Tibial nerve (tissue), 4 donors: Measurements from ENCODE around the gene MLPH. TPM values are rescaled to one million over a fixed set of nuclear protein-coding genes. Genes with fewer than 3 reads are reported as not detected.

Source experiments
- DNase-seq, 2 donors: peaks; one replicate each; pipeline ENCODE4 v3.0.0-alpha.2; 2019; ENCODE audit warnings: low spot score in 2 of 2
- H3K27ac ChIP-seq, 4 donors: fragments of 200-600 bp; sonication (generic) in 3 of 4; one replicate each; pipeline ENCODE4 v1.5.1; 2017 to 2019; ENCODE audit warnings: mild to moderate bottlenecking in 1 of 4
- H3K27me3 ChIP-seq, 2 donors: fragments of 200-600 bp; sonication (generic) in 1 of 2; one replicate each; pipeline versions ENCODE4 v1.5.1 to v1.6.0; 2017 to 2019
- H3K36me3 ChIP-seq, 3 donors: fragments of 200-600 bp; sonication (generic); one replicate each; pipeline ENCODE4 v1.5.1; 2018 to 2019
- H3K4me1 ChIP-seq, 4 donors: fragments of 200-600 bp; sonication (generic) in 3 of 4; one replicate each; pipeline ENCODE4 v1.5.1; 2017 to 2019
- H3K4me3 ChIP-seq, 4 donors: fragments of 200-600 bp; sonication (generic) in 3 of 4; one replicate each; pipeline ENCODE4 v1.5.1; 2017 to 2019; ENCODE audit warnings: mild to moderate bottlenecking in 1 of 4, moderate library complexity in 1 of 4
- H3K9me3 ChIP-seq, 4 donors: fragments of 200-600 bp; sonication (generic) in 3 of 4; one replicate each; pipeline ENCODE4 v1.5.1; 2017 to 2019
- EP300 ChIP-seq, 2 donors: sonication (generic); formaldehyde crosslinking; IDR thresholded peaks; one replicate each; pipeline ENCODE4 v1.6.1; 2017; ENCODE audit warnings: antibody characterized with exemption in 2 of 2, mild to moderate bottlenecking in 1 of 2
- POLR2A ChIP-seq, 2 donors: fragments of 450-650 bp; IDR thresholded peaks; one replicate each; pipeline ENCODE4 v1.6.1; 2017; ENCODE audit warnings: antibody characterized with exemption in 2 of 2, mild to moderate bottlenecking in 2 of 2, moderate library complexity in 2 of 2
- WGBS, 2 donors: methylation state at CpG; one replicate each; pipeline ENCODE4 v1.1.5; 2018; 5-methylcytosine and 5-hydroxymethylcytosine counted together
- total RNA-seq, 4 donors: library from RNA; depleted of rRNA; stranded (reverse); fragments of >200 nt; gene quantifications; one replicate each; pipeline ENCODE4 v1.1.0, GENCODE V29; 2016
- TF ChIP-seq, protein P1 (sequence below), 5 experiments: fragments of 200-600 bp in 3 of 5; fragments of 450-650 bp in 2 of 5; sonication (generic) in 3 of 5; IDR thresholded peaks; one replicate each; pipeline ENCODE4 v1.5.1; 2016 to 2019; ENCODE audit warnings: antibody characterized with exemption in 5 of 5, mild to moderate bottlenecking in 3 of 5, moderate library complexity in 2 of 5

Gene MLPH
- total RNA-seq, 4 donors from 2014 or later = 41.4 to 108 (median 62.1) TPM

DNA sequence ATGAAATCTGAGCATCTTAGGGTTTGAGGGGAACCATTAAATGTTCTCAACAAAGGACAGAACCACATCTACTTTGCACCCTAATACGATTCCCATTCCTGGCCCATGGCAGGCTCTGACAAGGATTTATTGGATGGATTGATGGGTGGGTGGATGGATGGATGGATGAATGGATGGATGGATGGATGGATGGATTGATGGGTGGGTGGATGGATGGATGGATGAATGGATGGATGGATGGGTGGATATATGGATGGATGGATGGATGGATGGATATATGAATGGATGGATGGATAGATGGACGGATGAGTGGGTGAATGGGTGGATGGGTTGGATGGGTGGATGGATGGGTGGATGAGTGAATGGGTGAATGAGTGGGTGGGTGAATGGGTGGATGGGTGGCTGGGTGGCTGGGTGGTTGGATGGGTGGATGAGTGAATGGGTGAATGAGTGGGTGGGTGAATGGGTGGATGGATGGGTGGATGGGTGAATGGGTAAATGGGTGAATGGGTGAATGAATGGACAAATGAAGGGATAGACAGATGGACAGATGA is 29.6 kb upstream of the MLPH start:
- Histone ChIP-seq H3K4me1 (peaks cover 0 to 19% (median 0%) of the 10 kb centered on the region in 4 donors), H3K27me3 (no peaks in the 10 kb centered on the region), H3K9me3 (no peaks in the 10 kb centered on the region), H3K27ac (no peak overlapping the region), H3K4me3 (no peak overlapping the region), H3K36me3 (no peaks in the 10 kb centered on the region)
- TF ChIP-seq EP300 (IDR thresholded peaks at IDR 0.05) (no peak), POLR2A (IDR thresholded peaks at IDR 0.05) (no peak)
- TF ChIP-seq, protein P1, sequence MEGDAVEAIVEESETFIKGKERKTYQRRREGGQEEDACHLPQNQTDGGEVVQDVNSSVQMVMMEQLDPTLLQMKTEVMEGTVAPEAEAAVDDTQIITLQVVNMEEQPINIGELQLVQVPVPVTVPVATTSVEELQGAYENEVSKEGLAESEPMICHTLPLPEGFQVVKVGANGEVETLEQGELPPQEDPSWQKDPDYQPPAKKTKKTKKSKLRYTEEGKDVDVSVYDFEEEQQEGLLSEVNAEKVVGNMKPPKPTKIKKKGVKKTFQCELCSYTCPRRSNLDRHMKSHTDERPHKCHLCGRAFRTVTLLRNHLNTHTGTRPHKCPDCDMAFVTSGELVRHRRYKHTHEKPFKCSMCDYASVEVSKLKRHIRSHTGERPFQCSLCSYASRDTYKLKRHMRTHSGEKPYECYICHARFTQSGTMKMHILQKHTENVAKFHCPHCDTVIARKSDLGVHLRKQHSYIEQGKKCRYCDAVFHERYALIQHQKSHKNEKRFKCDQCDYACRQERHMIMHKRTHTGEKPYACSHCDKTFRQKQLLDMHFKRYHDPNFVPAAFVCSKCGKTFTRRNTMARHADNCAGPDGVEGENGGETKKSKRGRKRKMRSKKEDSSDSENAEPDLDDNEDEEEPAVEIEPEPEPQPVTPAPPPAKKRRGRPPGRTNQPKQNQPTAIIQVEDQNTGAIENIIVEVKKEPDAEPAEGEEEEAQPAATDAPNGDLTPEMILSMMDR (IDR thresholded peaks at IDR 0.05) = no peak
- no peak for DNase-seq
- 86 to 92% methylated on average over 2 of the region's 2 CpGs for WGBS, 2 donors

- TF ChIP-seq, protein P1 (IDR thresholded peaks at IDR 0.05) = no peak
- TF ChIP-seq EP300 (IDR thresholded peaks at IDR 0.05) = no peak
- no peak for TF ChIP-seq POLR2A (IDR thresholded peaks at IDR 0.05)
- Histone ChIP-seq H3K4me1 (peaks cover 0 to 17% (median 0%) of the 10 kb centered on the region in 4 donors), H3K9me3 (no peaks in the 10 kb centered on the region), H3K4me3 (no peak overlapping the region), H3K27me3 (no peaks in the 10 kb centered on the region), H3K27ac (peak overlapping the region in 2 of 4 donors; percentile 40 to 85), H3K36me3 (no peaks in the 10 kb centered on the region)
- 92 to 100% methylated on average over 1 of the region's 1 CpG for WGBS, 2 donors
- no peak for DNase-seq
Measured at GRCh38 chr2:237458519-237458918, 28.5 kb upstream of the MLPH start.

GRCh38 chr2:237459226-237459625 is 27.8 kb upstream of the MLPH start:
- no peak overlapping the region for H3K4me3 ChIP-seq
- TF ChIP-seq, protein P1 (IDR thresholded peaks at IDR 0.05) = no peak
- TF ChIP-seq POLR2A (IDR thresholded peaks at IDR 0.05) (no peak), EP300 (IDR thresholded peaks at IDR 0.05) (no peak)
- WGBS, 2 donors = 80 to 86% methylated on average over 4 of the region's 4 CpGs
- peaks cover 0 to 17% (median 0%) of the 10 kb centered on the region in 4 donors for H3K4me1 ChIP-seq
- no peaks in the 10 kb centered on the region for H3K36me3 ChIP-seq
- no peaks in the 10 kb centered on the region for H3K9me3 ChIP-seq
- peak overlapping the region; percentile 11 to 85 (median 58) for H3K27ac ChIP-seq
- no peak for DNase-seq
- no peaks in the 10 kb centered on the region for H3K27me3 ChIP-seq

DNA sequence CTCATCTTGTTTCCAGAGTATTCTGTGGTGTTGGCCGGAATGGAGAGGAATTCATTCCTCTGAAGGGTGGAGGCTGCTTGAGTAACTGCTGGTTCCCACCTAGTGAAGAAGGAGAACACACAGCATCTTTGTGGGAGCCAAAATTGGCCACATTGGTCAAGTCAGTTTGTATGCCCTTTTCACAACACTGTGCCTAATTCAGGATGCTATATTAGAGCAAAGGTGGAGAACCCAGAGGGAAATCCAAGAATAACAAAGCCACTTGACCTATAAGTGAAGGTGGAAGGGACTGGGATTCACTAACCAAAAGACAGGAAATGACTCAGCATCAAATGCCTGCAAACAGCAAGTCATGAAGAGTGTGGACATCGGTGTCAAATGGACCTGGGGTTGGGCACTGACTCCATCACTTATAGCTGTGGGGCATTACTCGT is 27.3 kb upstream of the MLPH start:
- TF ChIP-seq, protein P1 (IDR thresholded peaks at IDR 0.05) = no peak
- TF ChIP-seq EP300 (IDR thresholded peaks at IDR 0.05) (peak in 1 of 2 donors; percentile 83), POLR2A (IDR thresholded peaks at IDR 0.05) (no peak)
- 67 to 73% methylated on average over 3 of the region's 3 CpGs for WGBS, 2 donors
- Histone ChIP-seq H3K4me1 (peaks cover 0 to 17% (median 0%) of the 10 kb centered on the region in 4 donors), H3K27ac (peak overlapping the region in 3 of 4 donors; percentile 20 to 85 (median 64)), H3K36me3 (no peaks in the 10 kb centered on the region), H3K9me3 (no peaks in the 10 kb centered on the region), H3K27me3 (no peaks in the 10 kb centered on the region), H3K4me3 (no peak overlapping the region)
- DNase-seq = no peak

- Histone ChIP-seq H3K27ac (no peak overlapping the region), H3K36me3 (no peaks in the 10 kb centered on the region), H3K9me3 (no peaks in the 10 kb centered on the region), H3K27me3 (no peaks in the 10 kb centered on the region), H3K4me1 (peaks cover 0 to 11% (median 0%) of the 10 kb centered on the region in 4 donors), H3K4me3 (no peak overlapping the region)
- TF ChIP-seq, protein P1 (IDR thresholded peaks at IDR 0.05) = no peak
- no peak for TF ChIP-seq POLR2A (IDR thresholded peaks at IDR 0.05)
- 84 to 87% methylated on average over 8 of the region's 8 CpGs for WGBS, 2 donors
- no peak for DNase-seq
Measured at GRCh38 chr2:237464757-237465391, 22.2 kb upstream of the MLPH start.
